NCI-H187 (cell line): ENCODE data around the gene P2RX6.
"Not testable (repeated sequence)": the region's sequence is repeated elsewhere in the genome, so short reads cannot be mapped to it uniquely, and the experiment has no call there.

ENCODE experiments used
- DNase-seq, 2 experiments: peaks; one replicate each; lab custom pipeline; 2025; lab: John Stamatoyannopoulos, UW

Gene P2RX6

GRCh38 chr22:21014726-21015465 lies at the start of gene P2RX6:
P2RX6 (plus strand) TSS chr22:21015165; CDS start chr22:21015175, 10 bp downstream.
- DNase-seq = no peak

GRCh38 chr22:20965888-20966855 lies 48.8 kb upstream of the P2RX6 start:
- no peak for DNase-seq

GRCh38 chr22:20966883-20967696 lies 47.9 kb upstream of the P2RX6 start, which contains the start of gene AIFM3:
AIFM3 (plus strand) TSS chr22:20967255; CDS start chr22:20967945, 690 bp downstream.
- DNase-seq = no peak

- no peak for DNase-seq
These were observed 47.2 kb upstream of the P2RX6 start for GRCh38 chr22:20967697-20968211.

DNA sequence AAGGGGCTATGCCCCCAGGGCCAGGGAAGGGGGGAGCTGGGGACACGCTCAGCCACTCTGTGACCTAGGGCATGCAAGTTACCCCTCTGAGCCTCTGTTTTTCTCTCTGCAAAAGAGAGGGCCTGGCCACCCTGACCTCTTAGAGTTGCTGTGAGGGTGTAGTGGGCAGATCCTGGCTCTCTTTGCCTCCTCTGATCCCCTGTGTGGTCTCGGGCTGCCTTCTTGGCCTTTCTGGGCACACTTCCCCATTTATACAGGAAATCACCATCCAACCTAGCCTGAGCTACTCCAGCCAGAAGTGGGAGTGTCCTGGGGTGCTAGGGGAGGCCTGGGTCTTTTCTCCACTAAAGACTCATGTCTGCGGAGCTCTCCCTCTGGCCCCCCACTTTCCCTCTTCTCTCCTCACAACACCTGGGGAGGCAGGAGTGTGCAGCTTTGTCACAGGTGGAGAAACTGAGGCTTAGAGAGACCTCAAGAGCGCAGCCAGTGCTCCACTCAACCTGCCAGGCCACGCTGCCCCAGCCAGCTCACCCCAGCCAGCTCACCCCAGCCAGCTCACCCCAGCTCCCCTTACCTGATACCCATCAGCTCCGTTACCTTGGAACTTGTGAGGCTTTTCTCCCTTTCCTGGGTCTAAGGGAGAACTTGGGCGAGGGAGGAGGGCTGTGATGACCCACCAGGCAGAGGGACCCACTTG lies 46.5 kb upstream of the P2RX6 start:
- DNase-seq = no peak

DNA sequence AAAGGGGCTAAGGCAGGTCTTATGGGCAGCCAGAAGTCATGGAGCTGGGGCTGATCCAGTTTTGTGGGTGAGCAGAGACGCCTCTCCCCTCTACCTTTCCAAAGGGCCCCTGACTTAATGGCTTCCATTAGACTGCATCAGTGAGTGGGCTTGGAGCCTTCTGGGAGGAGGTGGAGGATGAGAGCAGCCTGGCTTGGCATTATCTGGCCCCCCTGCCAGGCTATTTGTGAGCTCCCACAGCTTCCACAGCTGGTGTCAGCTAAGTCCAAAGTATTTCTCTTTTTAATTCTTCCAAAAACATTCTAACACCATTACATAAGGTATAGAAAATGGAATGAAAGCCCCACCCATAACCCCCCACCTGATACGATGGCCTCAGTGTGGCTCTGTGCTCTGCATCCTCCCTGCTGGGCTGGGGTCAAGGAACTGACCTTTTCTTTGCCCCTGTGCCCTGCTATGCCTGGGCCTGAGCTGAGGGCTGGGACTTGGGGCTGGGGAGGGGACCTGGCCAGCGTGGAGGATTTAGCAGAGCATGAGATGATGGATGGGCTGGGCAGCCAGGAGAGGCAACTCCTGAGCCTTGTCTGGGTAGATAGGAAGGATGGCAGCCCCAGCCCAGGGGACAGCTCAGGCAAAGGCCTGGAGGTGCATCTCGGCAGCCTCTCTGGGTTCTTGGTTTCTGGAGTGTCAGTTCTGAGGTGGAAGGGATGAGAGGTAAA lies 43.9 kb upstream of the P2RX6 start:
- DNase-seq = no peak

- not testable (repeated sequence) for DNase-seq
These were observed 42.8 kb upstream of the P2RX6 start for GRCh38 chr22:20972014-20972694.

DNA sequence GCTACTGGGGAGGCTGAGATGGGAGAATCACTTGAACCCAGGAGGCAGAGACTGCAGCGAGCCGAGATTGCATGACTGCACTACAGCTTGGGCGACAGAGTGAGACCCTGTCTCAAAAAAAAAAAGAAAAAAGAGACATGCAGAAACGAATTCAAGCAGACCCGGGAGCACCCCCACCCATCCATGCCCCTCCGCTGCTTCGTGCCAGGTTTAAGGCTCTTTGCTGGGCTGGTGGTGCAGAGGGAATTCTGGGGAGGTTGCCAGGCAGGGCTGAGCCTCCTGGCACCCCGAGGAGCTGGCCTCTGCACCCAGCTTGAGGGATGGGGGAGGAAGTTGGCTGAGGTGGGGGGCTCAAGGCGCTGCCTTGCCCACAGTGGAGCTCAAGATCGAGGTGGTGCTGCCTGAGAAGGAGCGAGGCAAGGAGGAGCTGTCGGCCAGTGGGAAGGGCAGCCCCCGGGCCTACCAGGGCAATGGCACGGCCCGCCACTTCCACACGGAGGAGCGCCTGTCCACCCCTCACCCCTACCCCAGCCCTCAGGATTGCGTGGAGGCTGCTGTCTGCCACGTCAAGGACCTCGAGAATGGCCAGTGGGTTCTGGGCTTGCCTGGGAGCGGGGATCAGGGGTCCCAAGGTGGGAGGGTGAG lies 41.9 kb upstream of the P2RX6 start:
- no peak for DNase-seq

DNA sequence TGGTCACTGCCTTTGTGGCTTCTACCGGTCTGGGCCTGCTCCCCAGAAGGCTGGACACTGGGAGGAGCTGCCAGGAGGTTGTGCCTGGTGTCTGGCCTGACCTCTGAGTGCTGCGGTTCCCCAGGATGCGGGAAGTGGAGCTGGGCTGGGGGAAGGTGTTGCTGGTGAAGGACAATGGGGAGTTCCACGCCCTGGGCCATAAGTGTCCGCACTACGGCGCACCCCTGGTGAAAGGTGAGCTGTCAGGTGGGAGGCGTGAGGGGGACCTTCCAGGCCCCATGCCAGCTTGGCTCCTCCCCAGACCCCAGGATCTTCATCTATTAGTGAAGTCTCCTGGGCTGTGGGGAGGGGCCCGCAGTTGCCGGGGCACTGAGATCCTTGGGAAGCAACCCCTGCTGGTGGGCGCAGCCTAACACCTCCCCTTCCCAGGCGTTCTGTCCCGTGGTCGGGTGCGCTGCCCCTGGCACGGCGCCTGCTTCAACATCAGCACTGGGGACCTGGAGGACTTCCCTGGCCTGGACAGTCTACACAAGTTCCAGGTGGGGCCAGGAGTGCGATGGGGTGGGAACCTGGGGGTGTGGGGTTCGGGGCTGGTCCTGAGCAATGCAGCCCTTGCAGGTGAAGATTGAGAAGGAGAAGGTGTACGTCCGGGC lies 41.2 kb upstream of the P2RX6 start:
- no peak for DNase-seq

DNA sequence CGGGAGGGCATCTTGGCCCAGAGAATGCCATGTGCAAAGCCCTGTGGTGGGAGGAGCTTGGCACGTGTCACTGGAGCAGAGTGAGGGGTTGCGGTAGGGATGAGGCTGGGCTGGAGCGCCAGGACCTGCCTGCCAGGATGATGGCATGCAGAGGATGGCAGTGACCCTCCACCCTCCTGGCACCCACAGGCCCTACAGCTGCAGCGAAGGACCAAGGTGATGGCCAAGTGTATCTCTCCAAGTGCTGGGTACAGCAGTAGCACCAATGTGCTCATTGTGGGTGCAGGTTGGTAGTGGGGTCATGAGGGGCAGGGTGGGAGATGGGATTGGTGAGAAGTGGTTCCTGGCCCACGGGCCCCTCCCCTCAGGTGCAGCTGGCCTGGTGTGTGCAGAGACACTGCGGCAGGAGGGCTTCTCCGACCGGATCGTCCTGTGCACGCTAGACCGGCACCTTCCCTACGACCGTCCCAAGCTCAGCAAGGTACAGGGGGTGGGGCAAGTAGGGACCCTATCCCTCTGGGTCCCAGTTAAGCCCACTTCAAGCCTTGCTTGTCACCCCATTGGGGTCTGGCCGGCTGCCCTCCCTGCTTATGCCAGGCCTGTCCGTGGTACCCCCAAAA lies 40.5 kb upstream of the P2RX6 start:
- DNase-seq = no peak

DNA sequence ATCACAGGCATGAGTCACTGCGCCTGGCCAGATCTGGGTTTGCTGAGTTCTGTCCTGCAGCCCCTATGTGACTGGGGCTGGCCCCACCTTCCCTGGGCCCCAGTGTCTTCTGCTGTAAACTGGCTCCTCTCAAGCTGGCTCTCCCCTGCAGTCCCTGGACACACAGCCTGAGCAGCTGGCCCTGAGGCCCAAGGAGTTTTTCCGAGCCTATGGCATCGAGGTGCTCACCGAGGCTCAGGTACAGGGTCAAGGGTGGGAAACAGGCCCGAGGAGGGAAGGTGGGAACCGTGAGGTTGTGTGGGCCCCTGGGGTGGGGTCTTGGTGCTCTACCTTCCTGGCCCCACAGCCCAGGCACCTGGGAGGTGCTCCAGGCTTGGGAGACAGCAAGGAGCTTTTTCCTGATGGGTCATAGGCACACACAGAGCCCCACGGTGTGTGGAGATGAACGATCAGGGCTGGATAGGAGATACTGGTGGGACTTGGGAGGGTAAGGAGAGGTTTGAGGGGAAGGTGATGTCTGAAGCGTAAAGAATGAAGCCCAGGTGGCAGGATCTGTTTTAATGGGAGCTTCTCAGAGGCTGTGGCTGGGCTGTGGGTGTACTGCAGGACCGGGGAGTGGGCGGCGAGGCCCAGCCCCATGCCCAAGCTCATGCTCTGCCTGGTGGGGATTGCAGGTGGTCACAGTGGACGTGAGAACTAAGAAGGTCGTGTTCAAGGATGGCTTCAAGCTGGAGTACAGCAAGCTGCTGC lies 39.2 kb upstream of the P2RX6 start:
- no peak for DNase-seq

GRCh38 chr22:20976291-20976877 lies 38.6 kb upstream of the P2RX6 start:
- DNase-seq = no peak

GRCh38 chr22:20977019-20977418 lies 37.9 kb upstream of the P2RX6 start:
- DNase-seq = no peak

GRCh38 chr22:20977516-20978170 lies 37.3 kb upstream of the P2RX6 start:
- no peak for DNase-seq

GRCh38 chr22:20978419-20978818 lies 36.5 kb upstream of the P2RX6 start:
- DNase-seq = no peak

GRCh38 chr22:20979243-20979809 lies 35.6 kb upstream of the P2RX6 start:
- DNase-seq = no peak
